H1 (cell line): Measurements from ENCODE around the gene RWDD1. TPM values are rescaled to one million over a fixed set of nuclear protein-coding genes. Genes with fewer than 3 reads are reported as not detected.

ENCODE experiments used
- CTCF ChIA-PET: fragments of 300-600 bp; sonication (Branson Sonifier 250); formaldehyde crosslinking; loops from one replicate; lab custom pipeline; 2021; ENCODE audit not compliant: partially characterized antibody; lab: Charles Lee
- POLR2A ChIA-PET: fragments of 300-600 bp; sonication (Branson Sonifier 250); formaldehyde crosslinking; loops from one replicate; lab custom pipeline; 2021; ENCODE audit warnings: inconsistent platforms; ENCODE audit not compliant: partially characterized antibody; lab: Charles Lee
- DNase-seq, 2 experiments: peaks; one replicate each; pipeline versions ENCODE4 v3.0.0 to v3.0.0-alpha.2; 2010 to 2022; ENCODE audit warnings: low spot score in 2 of 2, low read depth in 1 of 2, mixed read lengths in 1 of 2
- FAIRE-seq: peaks from 2 replicates; lab custom pipeline; 2011; peaks lifted over from hg19 to GRCh38; lab: Jason Lieb, UNC
- H2AFZ ChIP-seq: 2 replicates; pipeline ENCODE4 v1.8.1; 2012; ENCODE audit warnings: low read length, inconsistent platforms
- H2AK5ac ChIP-seq: 2 replicates; pipeline ENCODE4 v1.6.1; 2013; ENCODE audit warnings: low read depth, low read length
- H2BK120ac ChIP-seq: replicated peaks from 2 replicates; pipeline ENCODE3; 2013; ENCODE audit warnings: low read depth, low read length, inconsistent platforms
- H2BK12ac ChIP-seq: 2 replicates; pipeline ENCODE4 v1.6.1; 2013; ENCODE audit warnings: low read depth, low read length
- H2BK15ac ChIP-seq: 2 replicates; pipeline ENCODE4 v1.6.1; 2013; ENCODE audit warnings: low read length
- H2BK20ac ChIP-seq: 2 replicates; pipeline ENCODE4 v1.6.1; 2013; ENCODE audit warnings: low read length
- H2BK5ac ChIP-seq: 2 replicates; pipeline ENCODE4 v1.6.1; 2013; ENCODE audit warnings: low read depth, low read length
- H3K14ac ChIP-seq: 2 replicates; pipeline ENCODE4 v1.6.1; 2013; ENCODE audit warnings: inconsistent platforms; ENCODE audit not compliant: insufficient read length
- H3K18ac ChIP-seq: 2 replicates; pipeline ENCODE4 v1.6.1; 2013; ENCODE audit warnings: low read length; ENCODE audit errors: extremely low read depth
- H3K23ac ChIP-seq: 2 replicates; pipeline ENCODE4 v1.6.1; 2013; ENCODE audit warnings: inconsistent platforms; ENCODE audit not compliant: insufficient read length
- H3K23me2 ChIP-seq: 2 replicates; pipeline ENCODE4 v1.6.1; 2013; ENCODE audit warnings: low read depth, low read length
- H3K27ac ChIP-seq: 2 replicates; pipeline ENCODE4 v1.6.1; 2011; ENCODE audit warnings: low read depth, low read length, inconsistent platforms
- H3K27me3 ChIP-seq, 4 experiments: replicated peaks in 1 of 4; 1 replicate in 1 of 4; 2 replicates in 3 of 4; pipeline versions ENCODE4 v1.6.1 to v1.8.1; 2011 to 2013; ENCODE audit warnings: low read length in 3 of 4, mild to moderate bottlenecking in 3 of 4, inconsistent platforms in 2 of 4, mixed read lengths in 2 of 4, moderate library complexity in 1 of 4; ENCODE audit not compliant: control insufficient read depth in 3 of 4, insufficient read depth in 3 of 4; ENCODE audit errors: extremely low read depth in 1 of 4
- H3K36me3 ChIP-seq, 4 experiments: 2 replicates each; pipeline versions ENCODE4 v1.6.1 to v1.8.1; 2011 to 2013; ENCODE audit warnings: mild to moderate bottlenecking in 4 of 4, low read length in 3 of 4, moderate library complexity in 2 of 4, control low read depth in 1 of 4, inconsistent platforms in 1 of 4; ENCODE audit not compliant: insufficient read depth in 4 of 4, control insufficient read depth in 2 of 4
- H3K4ac ChIP-seq: replicated peaks from 2 replicates; pipeline ENCODE3; 2013; ENCODE audit warnings: low read length, low read depth, mixed read lengths, inconsistent platforms; ENCODE audit not compliant: insufficient read length
- H3K4me1 ChIP-seq, 4 experiments: replicated peaks in 1 of 4; 1 replicate in 1 of 4; 2 replicates in 3 of 4; pipeline versions ENCODE4 v1.6.1 to v1.8.1; 2011 to 2013; ENCODE audit warnings: low read length in 3 of 4, inconsistent platforms in 2 of 4, mixed read lengths in 1 of 4; ENCODE audit not compliant: insufficient read depth in 4 of 4, control insufficient read depth in 3 of 4
- H3K4me2 ChIP-seq, 2 experiments: 2 replicates each; pipeline versions ENCODE4 v1.6.1 to v1.8.1; 2011 to 2013; ENCODE audit warnings: low read depth in 2 of 2, low read length in 2 of 2, control low read depth in 1 of 2, inconsistent platforms in 1 of 2, mild to moderate bottlenecking in 1 of 2; ENCODE audit not compliant: insufficient read depth in 1 of 2
- H3K4me3 ChIP-seq, 4 experiments: fragments of 200-600, 300-600 bp in 1 of 4; sonication (generic), shearing (Covaris generic), sonication (Bioruptor Twin) in 1 of 4; 2 replicates each; pipeline versions ENCODE4 v1.5.1 to v1.8.1; 2011 to 2016; ENCODE audit warnings: low read length in 4 of 4, low read depth in 3 of 4, control low read depth in 2 of 4, inconsistent platforms in 2 of 4, mild to moderate bottlenecking in 2 of 4, mixed read lengths in 1 of 4, moderate library complexity in 1 of 4; ENCODE audit not compliant: insufficient read depth in 2 of 4; ENCODE audit errors: extremely low read depth in 1 of 4
- H3K56ac ChIP-seq: replicated peaks from 2 replicates; pipeline ENCODE3; 2013; ENCODE audit warnings: low read depth, mild to moderate bottlenecking, mixed read lengths, low read length, inconsistent platforms; ENCODE audit not compliant: insufficient read length
- H3K79me1 ChIP-seq: 2 replicates; pipeline ENCODE4 v1.6.1; 2013; ENCODE audit warnings: low read depth, low read length, control low read depth
- H3K79me2 ChIP-seq, 2 experiments: 2 replicates each; pipeline versions ENCODE4 v1.6.1 to v1.8.1; 2012 to 2013; ENCODE audit warnings: low read length in 2 of 2, mild to moderate bottlenecking in 2 of 2, inconsistent platforms in 1 of 2; ENCODE audit not compliant: insufficient read depth in 2 of 2, control insufficient read depth in 1 of 2
- H3K9ac ChIP-seq, 4 experiments: replicated peaks in 1 of 4; 1 replicate in 1 of 4; 2 replicates in 3 of 4; pipeline versions ENCODE4 v1.6.1 to v1.8.1; 2011 to 2013; ENCODE audit warnings: low read depth in 3 of 4, low read length in 3 of 4, control low read depth in 2 of 4, mild to moderate bottlenecking in 2 of 4, moderate library complexity in 2 of 4, inconsistent platforms in 1 of 4; ENCODE audit errors: extremely low read depth in 1 of 4
- H3K9me3 ChIP-seq, 2 experiments: 2 replicates each; pipeline versions ENCODE4 v1.6.1 to v1.8.1; 2012 to 2013; ENCODE audit warnings: mild to moderate bottlenecking in 2 of 2, moderate library complexity in 2 of 2, control low read depth in 1 of 2, inconsistent platforms in 1 of 2, low read depth in 1 of 2, low read length in 1 of 2, mixed read lengths in 1 of 2; ENCODE audit not compliant: insufficient read depth in 2 of 2
- H4K20me1 ChIP-seq, 2 experiments: replicated peaks in 1 of 2; 2 replicates each; pipeline versions ENCODE3 to v1.8.1; 2011 to 2013; ENCODE audit warnings: inconsistent platforms in 2 of 2, low read length in 2 of 2, mild to moderate bottlenecking in 1 of 2; ENCODE audit not compliant: insufficient read depth in 2 of 2, control insufficient read depth in 1 of 2
- H4K5ac ChIP-seq: 2 replicates; pipeline ENCODE4 v1.6.1; 2013; ENCODE audit warnings: low read length, low read depth, mixed read lengths, inconsistent platforms; ENCODE audit not compliant: insufficient read length
- H4K8ac ChIP-seq: 2 replicates; pipeline ENCODE4 v1.8.0; 2013; ENCODE audit warnings: mild to moderate bottlenecking, moderate library complexity, low read length, inconsistent platforms; ENCODE audit not compliant: insufficient read depth; ENCODE audit errors: extremely low read depth
- H4K91ac ChIP-seq: replicated peaks from 2 replicates; pipeline ENCODE3; 2013; ENCODE audit warnings: low read length, mixed read lengths, inconsistent platforms; ENCODE audit not compliant: insufficient read length
- CTCF ChIP-seq, 3 experiments: IDR thresholded peaks; 1 replicate in 2 of 3; 2 replicates in 1 of 3; pipeline versions ENCODE4 v1.5.1 to v1.6.1; 2011; ENCODE audit warnings: low read length in 3 of 3, mild to moderate bottlenecking in 3 of 3, inconsistent platforms in 2 of 3, low read depth in 1 of 3, moderate library complexity in 1 of 3; ENCODE audit not compliant: insufficient read depth in 1 of 3; ENCODE audit errors: control extremely low read depth in 1 of 3
- JUN ChIP-seq: IDR thresholded peaks from 2 replicates; pipeline ENCODE4 v1.6.1; 2011; ENCODE audit warnings: low read depth, mild to moderate bottlenecking, improper control_type of control experiment, low read length
- MAFK ChIP-seq: IDR thresholded peaks from 2 replicates; pipeline ENCODE4 v1.6.1; 2012; ENCODE audit warnings: low read depth, mild to moderate bottlenecking, improper control_type of control experiment, low read length
- RAD21 ChIP-seq, 2 experiments: IDR thresholded peaks in 1 of 2; conservative IDR thresholded peaks in 1 of 2; 2 replicates each; pipeline ENCODE4 v1.6.1; 2011; ENCODE audit warnings: low read depth in 2 of 2, low read length in 2 of 2, improper control_type of control experiment in 1 of 2, inconsistent platforms in 1 of 2, mild to moderate bottlenecking in 1 of 2, moderate library complexity in 1 of 2
- WGBS, 2 experiments: shearing (Covaris generic) in 1 of 2; methylation state at CpG; one replicate each; pipeline versions ENCODE4 v1.1.6 to v1.1.7; 2013 to 2015; ENCODE audit warnings: low lambda C conversion rate in 2 of 2, mixed read lengths in 2 of 2, inconsistent platforms in 1 of 2, low coverage in 1 of 2, missing lambda C conversion rate in 1 of 2; ENCODE audit not compliant: insufficient replicate concordance in 2 of 2, insufficient coverage in 1 of 2, insufficient read length in 1 of 2; ENCODE audit errors: extremely low coverage in 1 of 2, missing lambda C conversion rate in 1 of 2; 5-methylcytosine and 5-hydroxymethylcytosine counted together
- polyA plus RNA-seq, 7 experiments: library from polyadenylated mRNA; depleted of rRNA in 3 of 7; stranded (reverse) in 5 of 7; unstranded in 2 of 7; fragments of >200 nt in 5 of 7; fragments of 200-250 nt in 2 of 7; gene quantifications; 1 replicate in 5 of 7; 2 replicates in 1 of 7; 4 replicates in 1 of 7; pipeline versions ENCODE4 v1.2.1 to v1.2.3, GENCODE V29; 2011 to 2013; ENCODE audit warnings: missing spikeins in 2 of 7, mixed read lengths in 2 of 7
- total RNA-seq: library from RNA; stranded (reverse); fragmentation: NEBNext Ultra II Directional; extraction: Animal tissue kit (Norgen Biotek cat#: 25700); gene quantifications from 2 replicates; pipeline ENCODE4 v1.2.1, GENCODE V29; 2021

The RWDD1 gene
- total and polyA plus RNA-seq, 2 of the 8 experiments (the other 6 are each of a cell fraction or from before 2014, with no cell fraction given): 19.5 to 35.2 TPM

GRCh38 chr6:116633685-116634084 lies 62.4 kb downstream of the RWDD1 start:
- H4K5ac ChIP-seq: no peak overlapping the region
- H3K56ac ChIP-seq: no peak overlapping the region
- no peaks in the 10 kb centered on the region for H4K20me1 ChIP-seq
- no peak overlapping the region for H3K23ac ChIP-seq
- FAIRE-seq (peak; percentile 24), DNase-seq (no peak)
- peaks cover 0 to 6% (median under 1%) of the 10 kb centered on the region in 4 experiments; a peak in 2 of 8 replicates for H3K36me3 ChIP-seq
- no peak overlapping the region for H3K4me2 ChIP-seq
- H4K91ac ChIP-seq: no peak overlapping the region
- no peak overlapping the region for H2AK5ac ChIP-seq
- H4K8ac ChIP-seq: no peak overlapping the region
- H3K9me3 ChIP-seq: peaks cover 0 to 4% of the 10 kb centered on the region in 2 experiments; a peak in 1 of 4 replicates
- H2BK15ac ChIP-seq: no peak overlapping the region
- no peak overlapping the region for H2AFZ ChIP-seq
- no peaks in the 10 kb centered on the region for H3K23me2 ChIP-seq
- no peak overlapping the region for H3K18ac ChIP-seq
- no peaks in the 10 kb centered on the region for H3K4me1 ChIP-seq
- no peak overlapping the region for H3K4ac ChIP-seq
- ChIA-PET POLR2A (interaction anchor here (1.5 kb wide), 1 partner anchor 62 kb away, joined by 3 read pairs; the partner anchor contains the start of gene RWDD1), CTCF (interaction anchor here (0.6 to 1.7 kb wide), 10 partner anchors 10 to 264 kb away, joined by 3 to 9 read pairs (median 3); no protein-coding TSS in a partner anchor)
- H3K27me3 ChIP-seq: no peaks in the 10 kb centered on the region
- H3K9ac ChIP-seq: no peak overlapping the region
- WGBS, 2 experiments: 81% methylated on average over 2 of the region's 2 CpGs; no CpG with 5 or more reads in 1 of the 2 experiments
- no peaks in the 10 kb centered on the region for H3K79me2 ChIP-seq
- no peaks in the 10 kb centered on the region for H3K79me1 ChIP-seq
- no peak overlapping the region for H3K27ac ChIP-seq
- TF ChIP-seq CTCF (IDR thresholded peaks at IDR 0.05; ENCODE audit: control extremely low read depth in 1 of 3, insufficient read depth in 1 of 3, low read depth in 1 of 3, low read length in 3 of 3) (peak; percentile 30 to 65 (median 60)), RAD21 (IDR thresholded peaks at IDR 0.05 in 1 of 2, conservative IDR thresholded peaks at IDR 0.05 in 1 of 2; ENCODE audit: low read depth in 2 of 2, low read length in 2 of 2) (peak; percentile 35 to 47; a peak in 3 of 4 replicates), MAFK (no peak), JUN (no peak)
- no peak overlapping the region for H2BK5ac ChIP-seq
- no peak overlapping the region for H3K14ac ChIP-seq
- no peak overlapping the region for H2BK120ac ChIP-seq
- no peak overlapping the region for H2BK20ac ChIP-seq
- no peak overlapping the region for H3K4me3 ChIP-seq
- H2BK12ac ChIP-seq: no peak overlapping the region
